KBM-7 (cell line): ENCODE measurements around the gene JPH2.
"Not testable (repeated sequence)": the region's sequence is repeated elsewhere in the genome, so short reads cannot be mapped to it uniquely, and the experiment has no call there.

Source experiments
- DNase-seq: peaks from one replicate; pipeline ENCODE4 v3.0.0-alpha.2; 2015
- in situ Hi-C: fragments of 300-500 bp; cut with MboI; formaldehyde crosslinking; loops from 2 replicates; pipeline ENCODE4 v1.14.3; 2020; ENCODE audit warnings: low sequenced_read_pairs, low pct_unique_long_range_greater_than_20kb, mixed read lengths

JPH2 gene

DNA sequence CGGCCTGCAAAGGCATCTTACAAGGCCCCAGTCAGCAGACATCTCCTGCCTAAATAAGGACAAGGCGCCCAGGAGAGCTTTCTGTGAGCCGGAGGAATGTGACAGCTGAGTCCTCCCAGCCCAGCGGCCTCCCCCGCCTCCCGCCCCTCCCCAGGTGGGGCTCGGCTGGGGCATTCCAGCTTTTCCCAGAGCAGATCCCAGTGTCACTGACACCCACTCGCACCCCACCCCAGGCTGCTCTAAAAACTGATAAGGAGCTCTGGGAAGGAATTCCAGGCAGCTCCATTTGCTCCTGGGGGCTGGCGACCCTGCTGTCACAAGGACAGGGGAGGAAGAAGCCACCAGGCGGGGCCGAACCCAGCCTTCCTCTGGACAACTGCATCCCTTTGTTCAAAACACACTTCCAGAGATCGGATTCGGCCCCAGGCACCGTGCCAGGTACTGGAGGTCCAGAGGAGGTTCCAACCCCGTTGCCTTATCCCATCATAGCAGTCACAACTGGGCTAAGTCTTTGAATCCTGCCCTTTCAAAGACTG lies 49.7 kb downstream of the JPH2 start:
- in situ Hi-C loops = no loop called here
- no peak for DNase-seq

GRCh38 chr20:44136579-44137265 lies 50.3 kb downstream of the JPH2 start:
- DNase-seq = no peak
- in situ Hi-C loops = no loop called here

DNA sequence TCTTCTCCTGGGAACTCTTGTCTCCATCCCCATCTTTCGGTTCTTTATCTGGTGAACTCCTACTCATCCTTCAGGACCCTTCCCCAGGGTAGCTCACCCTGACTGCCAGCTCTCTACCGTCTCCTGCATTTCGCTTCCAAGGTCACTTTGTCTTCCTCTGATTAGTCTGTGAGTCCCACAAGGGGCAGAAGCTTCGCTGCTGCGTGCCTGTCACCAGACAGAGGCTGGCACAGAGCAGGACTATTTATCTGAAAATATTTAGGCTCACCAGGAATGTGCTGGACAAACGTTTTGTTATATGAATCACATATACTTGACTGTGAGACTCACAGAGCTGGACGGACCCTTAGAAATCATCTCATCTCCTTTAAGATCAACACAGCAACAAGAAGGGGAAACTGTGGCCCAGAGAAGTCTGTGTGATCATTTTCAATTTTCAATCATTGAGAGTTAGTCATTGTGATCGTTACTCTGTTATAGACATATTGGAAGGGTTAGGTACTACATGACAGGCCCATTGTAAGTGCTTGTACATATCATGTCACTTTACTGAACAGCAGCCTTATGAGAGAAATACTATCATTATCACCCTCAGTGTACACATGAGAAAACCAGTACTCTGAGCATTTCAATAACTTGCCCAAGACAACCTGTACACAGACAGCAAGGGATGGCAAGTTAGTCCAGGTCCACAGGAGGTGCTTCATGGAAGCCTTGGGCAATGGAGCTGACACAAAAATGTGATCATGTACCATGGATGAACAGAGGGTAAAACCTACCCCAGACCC lies 51.4 kb downstream of the JPH2 start:
- no peak for DNase-seq
- in situ Hi-C loops = no loop called here

GRCh38 chr20:44135012-44135412 lies 52.0 kb downstream of the JPH2 start:
- in situ Hi-C loops = no loop called here
- peak; percentile 70 for DNase-seq

- in situ Hi-C loops = no loop called here
- DNase-seq = peak; percentile 33
Observed at GRCh38 chr20:44133424-44133823, 53.6 kb downstream of the JPH2 start.

DNA sequence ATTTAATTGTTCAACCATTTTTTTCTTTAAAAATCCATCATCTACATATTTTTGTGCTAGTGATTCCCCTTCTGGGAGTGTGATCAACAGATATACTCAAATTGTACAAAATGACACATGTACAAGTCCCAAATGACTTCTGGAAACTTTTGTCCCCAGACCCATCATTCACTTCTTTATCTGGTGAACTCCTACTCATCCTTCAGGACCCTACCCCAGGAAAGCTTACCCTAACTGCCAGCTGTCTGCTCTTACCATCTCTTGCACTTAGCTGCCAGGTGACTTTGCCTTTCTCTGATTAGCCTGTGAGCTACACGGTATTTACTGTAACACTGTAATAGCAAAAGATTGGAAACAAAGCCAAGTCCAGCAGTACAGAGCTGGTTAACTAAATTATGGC lies 55.3 kb downstream of the JPH2 start:
- DNase-seq = no peak
- in situ Hi-C loops = no loop called here

- no peak for DNase-seq
- in situ Hi-C loops = no loop called here
Observed at GRCh38 chr20:44129911-44130718, 56.9 kb downstream of the JPH2 start.

DNA sequence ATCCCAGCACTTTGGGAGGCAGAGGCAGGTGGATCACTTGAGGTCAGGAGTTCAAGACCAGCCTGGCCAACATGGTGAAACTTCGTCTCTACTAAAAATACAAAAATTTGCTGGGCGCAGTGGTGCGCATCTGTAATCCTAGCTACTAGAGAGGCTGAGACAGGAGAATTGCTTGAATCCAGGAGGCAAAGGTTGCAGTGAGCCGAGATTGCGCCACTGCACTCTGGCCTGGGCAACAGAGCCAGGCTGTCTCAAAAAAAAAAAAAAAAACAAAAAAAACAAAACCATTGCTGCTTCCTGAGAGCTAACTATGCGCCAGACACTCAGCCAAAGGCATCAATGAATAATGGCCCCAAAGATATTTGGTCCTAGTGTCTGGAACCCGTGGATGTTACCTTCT lies 57.7 kb downstream of the JPH2 start:
- DNase-seq, in situ Hi-C loops: not testable (repeated sequence)

GRCh38 chr20:44126445-44126844 lies 60.5 kb downstream of the JPH2 start:
- in situ Hi-C loops = no loop called here
- no peak for DNase-seq

GRCh38 chr20:44125332-44126127 lies 61.5 kb downstream of the JPH2 start:
- in situ Hi-C loops = no loop called here
- DNase-seq = no peak

GRCh38 chr20:44123874-44124535 lies 63.0 kb downstream of the JPH2 start:
- DNase-seq = no peak
- in situ Hi-C loops = no loop called here

GRCh38 chr20:44123251-44123650 lies 63.7 kb downstream of the JPH2 start:
- DNase-seq = no peak
- in situ Hi-C loops = no loop called here

DNA sequence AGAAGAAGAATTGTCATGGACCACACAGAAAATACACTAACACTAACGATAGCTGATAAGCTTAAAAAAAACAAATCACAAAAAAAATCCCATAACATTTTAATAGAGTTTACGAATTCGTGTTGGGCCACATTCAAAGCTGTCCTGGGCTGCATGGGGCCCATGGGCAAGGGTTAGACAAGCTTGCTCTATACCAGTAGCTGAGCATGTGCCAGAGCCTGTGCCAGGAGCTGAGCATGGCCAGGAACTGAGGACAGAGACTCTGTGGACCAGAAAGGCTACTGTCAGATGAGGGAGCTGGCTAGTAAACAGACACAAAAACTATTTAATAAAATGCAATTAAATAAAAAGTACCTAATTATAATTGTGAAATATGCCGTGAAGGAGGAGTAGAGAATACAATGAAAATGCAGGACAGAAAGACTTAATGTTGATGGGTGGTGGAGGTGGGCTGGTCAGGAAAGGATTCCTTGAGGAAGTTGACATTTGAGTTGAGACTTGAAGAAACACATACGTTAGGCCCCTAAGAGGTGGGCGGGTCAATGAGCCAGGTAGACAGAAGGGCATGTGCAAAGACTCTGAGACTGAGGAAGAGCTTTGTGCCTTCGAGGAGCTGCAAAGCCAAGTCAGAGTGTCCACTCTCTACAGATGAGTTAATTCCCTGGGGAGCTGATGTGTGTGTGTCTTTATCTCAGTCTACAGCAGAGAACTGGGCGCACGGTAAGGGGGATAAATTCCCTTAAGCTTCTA lies 66.1 kb downstream of the JPH2 start:
- in situ Hi-C loops = no loop called here

GRCh38 chr20:44118185-44119033 lies 68.6 kb downstream of the JPH2 start:
- in situ Hi-C loops = no loop called here
- DNase-seq = no peak

More for the DNA sequence above, 66.1 kb downstream of the JPH2 start:
- DNase-seq = no peak

DNA sequence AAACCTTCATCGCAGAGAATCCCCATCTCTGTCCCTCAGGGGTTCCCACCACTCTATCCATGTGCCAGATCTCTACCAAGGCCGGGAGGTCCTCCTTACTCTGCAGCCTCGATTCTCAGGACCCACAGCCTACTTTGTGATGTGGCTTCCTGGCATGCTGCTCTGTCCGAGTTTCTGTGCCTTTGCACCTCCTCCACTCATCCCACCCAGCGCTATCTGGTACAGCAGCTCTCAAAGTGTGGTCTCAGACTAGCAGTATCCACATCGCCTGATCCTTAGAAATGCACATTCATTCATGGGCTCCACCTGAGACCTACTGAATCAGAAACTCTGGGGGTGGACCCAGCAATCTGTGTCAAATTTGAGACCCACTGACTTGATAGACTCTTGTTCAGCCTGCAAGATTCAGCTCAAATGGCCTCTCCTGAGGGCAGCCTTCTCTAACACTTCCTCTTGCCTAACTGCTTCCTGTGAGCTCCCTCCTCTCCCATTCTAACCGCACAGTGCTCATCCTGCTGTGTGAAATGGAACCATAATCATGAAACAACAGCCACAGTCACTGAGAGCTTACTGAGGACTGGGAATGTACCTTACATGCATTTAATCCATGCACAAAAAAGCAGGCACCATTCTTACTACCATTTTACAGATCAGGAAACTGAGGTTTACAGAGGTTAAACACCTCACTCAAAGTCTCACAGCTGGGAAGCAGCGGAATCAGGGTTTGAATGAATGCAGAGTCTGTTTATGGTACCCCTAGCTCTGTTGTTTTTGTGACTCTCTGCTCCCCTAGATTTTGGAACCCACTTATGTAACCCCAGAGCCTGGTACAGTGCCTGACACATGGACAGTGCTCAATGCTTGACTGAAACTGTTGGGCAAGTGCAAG lies 69.4 kb downstream of the JPH2 start:
- DNase-seq = no peak
- in situ Hi-C loops = no loop called here
